ENCODE measurements around the gene TNK2. TPM values are rescaled to one million over a fixed set of nuclear protein-coding genes. Genes with fewer than 3 reads are reported as not detected.
A peak's percentile ranks its signal among the peaks of the same experiment; 100 is the strongest.

TNK2 gene
- total and polyA plus RNA-seq, 2 donors (not counting 1 experiment from before 2014, with no cell fraction given): 131 to 198 TPM

DNA sequence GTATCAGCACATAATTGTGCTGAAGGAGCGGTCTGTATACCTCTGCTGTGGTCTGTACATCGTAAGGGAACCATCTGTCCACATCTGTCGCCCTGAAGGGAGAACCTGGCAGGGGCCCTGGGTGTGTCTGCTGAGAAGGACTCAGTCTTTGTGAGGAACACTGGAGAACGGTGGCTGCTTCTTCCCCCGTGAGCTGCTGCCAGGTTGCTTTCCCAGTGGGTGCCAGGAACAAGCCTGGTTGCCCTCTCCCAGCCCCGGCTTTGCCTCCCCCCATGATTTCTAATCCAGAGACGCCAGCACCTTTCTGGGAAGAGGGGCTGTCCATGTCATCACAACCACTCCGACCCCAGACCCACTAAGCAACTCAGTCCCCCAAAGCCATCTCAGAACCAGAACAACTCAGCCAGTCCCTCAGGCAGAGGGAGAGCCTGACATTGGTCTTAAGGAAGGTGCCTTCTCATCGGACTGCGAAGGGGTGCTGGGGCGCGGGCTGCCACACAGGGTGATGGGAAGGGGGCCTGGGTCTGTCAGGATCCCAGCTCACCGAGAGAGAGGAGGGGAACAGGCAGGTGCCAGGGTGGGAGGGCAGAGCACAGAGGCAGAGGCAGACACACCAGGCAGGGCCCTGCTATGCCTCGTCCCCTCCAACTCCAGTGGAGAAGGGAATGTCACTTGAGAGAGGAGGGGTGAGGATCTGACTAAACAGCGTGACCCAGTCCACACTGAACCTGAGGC lies 8.5 kb downstream of the TNK2 start:
- Histone ChIP-seq H3K79me2 (ENCODE audit: control insufficient read depth, insufficient read depth, low read length) (peaks cover 94% of the 10 kb centered on the region), H3K9ac (ENCODE audit: low read length) (peak overlapping the region; percentile 47), H4K20me1 (ENCODE audit: control insufficient read depth, insufficient read depth, low read length, poor library complexity, severe bottlenecking) (peaks cover 31% of the 10 kb centered on the region), H2AFZ (ENCODE audit: insufficient read depth, low read depth, low read length, poor library complexity, severe bottlenecking) (peak overlapping the region; percentile 63), H3K27me3 (replicated peaks in 1 of 4; ENCODE audit: control extremely low read depth in 1 of 4, control insufficient read depth in 3 of 4, insufficient read depth in 4 of 4, low read length in 3 of 4) (no peaks in the 10 kb centered on the region), H3K4me2 (replicated peaks; ENCODE audit: low read depth, low read length, poor library complexity, severe bottlenecking) (peak overlapping the region; percentile 75), H3K9me3 (ENCODE audit: control extremely low read depth in 1 of 3, control insufficient read depth in 2 of 3, insufficient read depth in 1 of 3, low read length in 2 of 3) (no peaks in the 10 kb centered on the region), H3K36me3 (replicated peaks in 1 of 2; ENCODE audit: control extremely low read depth in 1 of 2, control insufficient read depth in 1 of 2, extremely low read depth in 1 of 2, insufficient read depth in 2 of 2, low read length in 1 of 2) (no peaks in the 10 kb centered on the region), H3K4me3 (ENCODE audit: control extremely low read depth in 1 of 5, extremely low read depth in 1 of 5, insufficient read depth in 1 of 5, low read depth in 2 of 5, low read length in 4 of 5) (no peak overlapping the region), H3K4me1 (ENCODE audit: control insufficient read depth in 2 of 2, insufficient read depth in 2 of 2, low read length in 2 of 2) (peaks cover 77 to 87% of the 10 kb centered on the region in 2 donors), H3K27ac (ENCODE audit: low read length in 2 of 2) (peak overlapping the region; percentile 45 to 85)
- DNase-seq (no peak), ATAC-seq (ENCODE audit: low read depth) (no peak)
- peak overlapping the region; percentile 78 for H3K4me3 Mint-ChIP-seq
- H3K9me3 Mint-ChIP-seq (ENCODE audit: insufficient read depth): no peaks in the 10 kb centered on the region
- H3K27me3 Mint-ChIP-seq: no peaks in the 10 kb centered on the region
- ChIA-PET POLR2A (interaction anchor here (1.5 to 1.9 kb wide), 2 partner anchors 9 to 15 kb away, joined by 4 to 9 read pairs; partner anchors contain the start of gene TNK2), CTCF (interaction anchor here (1.0 to 8.9 kb wide), 6 partner anchors 8 to 49 kb away, joined by 3 to 187 read pairs (median 7); partner anchors contain the start of gene TNK2)
- intact Hi-C loops (cut with micrococcal nuclease): loop anchor here (10.0 kb wide), 1 partner anchor 735 kb away; the partner anchor contains the start of gene NRROS
- H3K4me1 Mint-ChIP-seq: peaks cover 82% of the 10 kb centered on the region
- peak overlapping the region; percentile 94 for H3K27ac Mint-ChIP-seq
- no peak for TF ChIP-seq EZH2 (IDR thresholded peaks at IDR 0.05; ENCODE audit: borderline replicate concordance, insufficient read depth, low read depth, low read length, poor library complexity, severe bottlenecking)
- TF ChIP-seq, protein P1, sequence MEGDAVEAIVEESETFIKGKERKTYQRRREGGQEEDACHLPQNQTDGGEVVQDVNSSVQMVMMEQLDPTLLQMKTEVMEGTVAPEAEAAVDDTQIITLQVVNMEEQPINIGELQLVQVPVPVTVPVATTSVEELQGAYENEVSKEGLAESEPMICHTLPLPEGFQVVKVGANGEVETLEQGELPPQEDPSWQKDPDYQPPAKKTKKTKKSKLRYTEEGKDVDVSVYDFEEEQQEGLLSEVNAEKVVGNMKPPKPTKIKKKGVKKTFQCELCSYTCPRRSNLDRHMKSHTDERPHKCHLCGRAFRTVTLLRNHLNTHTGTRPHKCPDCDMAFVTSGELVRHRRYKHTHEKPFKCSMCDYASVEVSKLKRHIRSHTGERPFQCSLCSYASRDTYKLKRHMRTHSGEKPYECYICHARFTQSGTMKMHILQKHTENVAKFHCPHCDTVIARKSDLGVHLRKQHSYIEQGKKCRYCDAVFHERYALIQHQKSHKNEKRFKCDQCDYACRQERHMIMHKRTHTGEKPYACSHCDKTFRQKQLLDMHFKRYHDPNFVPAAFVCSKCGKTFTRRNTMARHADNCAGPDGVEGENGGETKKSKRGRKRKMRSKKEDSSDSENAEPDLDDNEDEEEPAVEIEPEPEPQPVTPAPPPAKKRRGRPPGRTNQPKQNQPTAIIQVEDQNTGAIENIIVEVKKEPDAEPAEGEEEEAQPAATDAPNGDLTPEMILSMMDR (IDR thresholded peaks at IDR 0.05): no peak
- 78% methylated on average over 12 of the region's 15 CpGs for WGBS (ENCODE audit: insufficient coverage)
